Prostate gland (tissue), 2 donors: Measurements from ENCODE around the gene TADA1. TPM values are rescaled to one million over a fixed set of nuclear protein-coding genes. Genes with fewer than 3 reads are reported as not detected.
A peak's percentile ranks its signal among the peaks of the same experiment; 100 is the strongest.

Source experiments
- DNase-seq: peaks from one replicate; pipeline ENCODE4 v3.0.0-alpha.2; 2019; ENCODE audit warnings: low spot score
- H3K27ac ChIP-seq, 2 donors: fragments of 200-600 bp; sonication (generic); 2 replicates each; pipeline ENCODE4 v1.5.1; 2017 to 2019
- H3K27me3 ChIP-seq: fragments of 200-600 bp; sonication (generic); replicated peaks from 2 replicates; pipeline ENCODE4 v1.5.1; 2019; ENCODE audit not compliant: insufficient read depth
- H3K36me3 ChIP-seq, 2 donors: fragments of 200-600 bp; sonication (generic); 1 replicate in 1 of 2; 2 replicates in 1 of 2; pipeline versions ENCODE4 v1.5.1 to v1.8.1; 2017 to 2019
- H3K4me1 ChIP-seq: fragments of 200-600 bp; sonication (generic); replicated peaks from 2 replicates; pipeline ENCODE4 v1.5.1; 2019
- H3K4me3 ChIP-seq, 2 donors: fragments of 200-600 bp; sonication (generic); 2 replicates each; pipeline ENCODE4 v1.5.1; 2017 to 2019
- H3K9me3 ChIP-seq: fragments of 200-600 bp; sonication (generic); 2 replicates; pipeline ENCODE4 v1.5.1; 2017
- CTCF ChIP-seq, 4 experiments: fragments of 200-600 bp in 2 of 4; fragments of 450-650 bp in 2 of 4; sonication (generic) in 2 of 4; IDR thresholded peaks; 1 replicate in 3 of 4; 2 replicates in 1 of 4; pipeline ENCODE4 v1.5.1; 2016 to 2019; ENCODE audit warnings: antibody characterized with exemption in 4 of 4, mild to moderate bottlenecking in 2 of 4, moderate library complexity in 2 of 4
- POLR2A ChIP-seq: fragments of 450-650 bp; IDR thresholded peaks from one replicate; pipeline ENCODE4 v1.6.1; 2016; ENCODE audit warnings: antibody characterized with exemption, mild to moderate bottlenecking
- POLR2AphosphoS5 ChIP-seq: sonication (generic); formaldehyde crosslinking; IDR thresholded peaks from one replicate; pipeline ENCODE4 v1.6.1; 2017; ENCODE audit warnings: antibody characterized with exemption
- WGBS: methylation state at CpG from one replicate; pipeline ENCODE4 v1.1.5; 2018; 5-methylcytosine and 5-hydroxymethylcytosine counted together
- intact Hi-C: fragments of 100-400 bp; cut with DNase I; formaldehyde crosslinking; loops from one replicate; pipeline ENCODE4 v1.14.2; 2022
- total RNA-seq, 2 donors: library from RNA; depleted of rRNA; stranded (reverse); fragments of >200 nt; gene quantifications; one replicate each; pipeline ENCODE4 v1.1.0, GENCODE V29; 2016

The TADA1 gene
- total RNA-seq, 2 donors from 2014 or later: 14.2 to 19.5 TPM

- no peak for DNase-seq
- no peak overlapping the region for H3K27ac ChIP-seq
- H3K4me1 ChIP-seq: no peaks in the 10 kb centered on the region
- H3K27me3 ChIP-seq: no peaks in the 10 kb centered on the region
- WGBS: 66% methylated on average over 5 of the region's 5 CpGs
- intact Hi-C loops: no loop called here
- H3K36me3 ChIP-seq: no peaks in the 10 kb centered on the region
- TF ChIP-seq CTCF (IDR thresholded peaks at IDR 0.05) (no peak), POLR2A (no peak), POLR2AphosphoS5 (no peak)
- no peaks in the 10 kb centered on the region for H3K9me3 ChIP-seq
- H3K4me3 ChIP-seq: no peak overlapping the region
Measured at GRCh38 chr1:166859597-166859996, 16.5 kb downstream of the TADA1 start.

GRCh38 chr1:166858726-166859419 lies 17.2 kb downstream of the TADA1 start:
- Histone ChIP-seq H3K27me3 (no peaks in the 10 kb centered on the region), H3K4me1 (no peaks in the 10 kb centered on the region), H3K27ac (peak overlapping the region; percentile 11 to 62), H3K9me3 (no peaks in the 10 kb centered on the region), H3K4me3 (no peak overlapping the region), H3K36me3 (no peaks in the 10 kb centered on the region)
- intact Hi-C loops: no loop called here
- DNase-seq: no peak
- 75% methylated on average over 7 of the region's 7 CpGs for WGBS
- TF ChIP-seq POLR2A: no peak
- TF ChIP-seq CTCF (IDR thresholded peaks at IDR 0.05): no peak
- TF ChIP-seq POLR2AphosphoS5: no peak

- WGBS: 67% methylated on average over 3 of the region's 3 CpGs
- intact Hi-C loops: no loop called here
- no peak overlapping the region for H3K4me3 ChIP-seq
- no peaks in the 10 kb centered on the region for H3K4me1 ChIP-seq
- H3K27ac ChIP-seq: no peak overlapping the region
- H3K36me3 ChIP-seq: no peaks in the 10 kb centered on the region
- no peaks in the 10 kb centered on the region for H3K27me3 ChIP-seq
- no peaks in the 10 kb centered on the region for H3K9me3 ChIP-seq
- no peak for TF ChIP-seq POLR2AphosphoS5
- no peak for TF ChIP-seq CTCF (IDR thresholded peaks at IDR 0.05)
- TF ChIP-seq POLR2A: no peak
- no peak for DNase-seq
Measured at GRCh38 chr1:166857995-166858394, 18.1 kb downstream of the TADA1 start.

DNA sequence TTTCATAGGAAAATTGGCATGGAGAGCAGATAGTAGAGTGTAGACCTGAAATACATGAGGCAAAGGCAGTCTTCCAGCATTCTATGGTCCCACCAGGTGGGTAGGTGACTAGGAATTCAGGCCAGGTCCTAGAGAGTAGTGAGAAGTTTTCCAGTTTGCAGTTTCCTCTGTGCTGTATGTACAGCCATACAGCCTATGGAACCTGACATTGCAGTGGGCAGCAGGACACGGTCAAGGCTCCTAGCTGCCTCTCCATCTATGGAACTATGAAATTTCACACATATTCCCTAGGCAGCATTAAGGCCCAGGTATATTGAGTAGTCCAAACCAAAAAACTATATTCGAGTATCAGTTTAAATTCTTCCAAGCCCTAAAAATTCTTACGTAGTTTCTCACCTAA lies 20.5 kb downstream of the TADA1 start:
- Histone ChIP-seq H3K27me3 (no peaks in the 10 kb centered on the region), H3K9me3 (no peaks in the 10 kb centered on the region), H3K36me3 (peaks cover 1 to 2% of the 10 kb centered on the region in 2 donors), H3K27ac (no peak overlapping the region), H3K4me1 (no peaks in the 10 kb centered on the region), H3K4me3 (no peak overlapping the region)
- 84% methylated on average over 3 of the region's 3 CpGs for WGBS
- no peak for TF ChIP-seq CTCF (IDR thresholded peaks at IDR 0.05)
- TF ChIP-seq POLR2A: no peak
- no peak for TF ChIP-seq POLR2AphosphoS5
- intact Hi-C loops: no loop called here
- no peak for DNase-seq

GRCh38 chr1:166852918-166853317 lies 23.1 kb downstream of the TADA1 start:
- no peak overlapping the region for H3K4me3 ChIP-seq
- H3K4me1 ChIP-seq: no peaks in the 10 kb centered on the region
- 0% methylated on average over 1 of the region's 1 CpG for WGBS
- peaks cover 13 to 15% of the 10 kb centered on the region in 2 donors for H3K36me3 ChIP-seq
- H3K27me3 ChIP-seq: no peaks in the 10 kb centered on the region
- H3K27ac ChIP-seq: no peak overlapping the region
- DNase-seq: no peak
- intact Hi-C loops: no loop called here
- H3K9me3 ChIP-seq: no peaks in the 10 kb centered on the region
- TF ChIP-seq POLR2AphosphoS5 (no peak), CTCF (IDR thresholded peaks at IDR 0.05) (no peak), POLR2A (no peak)
